ENCODE data around the gene VEGFB.
A peak's percentile ranks its signal among the peaks of the same experiment; 100 is the strongest.

Gene VEGFB

DNA sequence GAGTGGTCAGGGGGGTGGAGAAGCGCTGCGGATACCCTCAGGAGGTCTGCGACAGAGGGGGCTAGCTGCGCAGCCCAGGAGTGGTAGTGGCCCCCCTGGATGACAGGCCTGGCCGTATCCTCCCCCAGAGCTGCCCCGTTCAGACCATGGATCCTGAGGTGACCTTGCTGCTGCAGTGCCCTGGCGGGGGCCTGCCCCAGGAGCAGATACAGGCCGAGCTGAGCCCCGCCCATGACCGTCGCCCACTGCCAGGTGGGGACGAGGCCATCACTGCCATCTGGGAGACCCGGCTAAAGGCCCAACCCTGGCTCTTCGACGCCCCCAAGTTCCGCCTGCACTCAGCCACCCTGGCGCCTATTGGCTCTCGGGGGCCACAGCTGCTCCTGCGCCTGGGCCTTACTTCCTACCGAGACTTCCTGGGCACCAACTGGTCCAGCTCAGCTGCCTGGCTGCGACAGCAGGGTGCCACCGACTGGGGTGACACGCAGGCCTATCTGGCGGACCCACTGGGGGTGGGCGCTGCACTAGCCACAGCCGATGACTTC, 7.8 kb upstream of the VEGFB start:
- Histone ChIP-seq H3K27me3 (ENCODE audit: control insufficient read depth, insufficient read depth, low read length) (no peaks in the 10 kb centered on the region), H3K9ac (ENCODE audit: low read depth, low read length) (peak overlapping the region; percentile 91), H3K4me1 (ENCODE audit: control insufficient read depth, insufficient read depth, low read length) (peaks cover 45% of the 10 kb centered on the region), H3K4me2 (ENCODE audit: low read length) (peak overlapping the region; percentile 97), H3K36me3 (ENCODE audit: insufficient read depth, low read length) (peaks cover 15% of the 10 kb centered on the region), H3K9me3 (replicated peaks; ENCODE audit: low read length) (no peaks in the 10 kb centered on the region), H3K4me3 (ENCODE audit: low read length) (peak overlapping the region; percentile 91)

GRCh38 chr11:64227405-64227956, 6.9 kb upstream of the VEGFB start:
- peaks cover 45% of the 10 kb centered on the region for H3K4me1 ChIP-seq (ENCODE audit: control insufficient read depth, insufficient read depth, low read length)
- no peaks in the 10 kb centered on the region for H3K27me3 ChIP-seq (ENCODE audit: control insufficient read depth, insufficient read depth, low read length)
- peaks cover 15% of the 10 kb centered on the region for H3K36me3 ChIP-seq (ENCODE audit: insufficient read depth, low read length)
- peak overlapping the region; percentile 97 for H3K4me2 ChIP-seq (ENCODE audit: low read length)
- peak overlapping the region; percentile 91 for H3K9ac ChIP-seq (ENCODE audit: low read depth, low read length)
- H3K4me3 ChIP-seq (ENCODE audit: low read length), result peak overlapping the region; percentile 91
- no peaks in the 10 kb centered on the region for H3K9me3 ChIP-seq (replicated peaks; ENCODE audit: low read length)

- Histone ChIP-seq H3K27me3 (ENCODE audit: control insufficient read depth, insufficient read depth, low read length) (no peaks in the 10 kb centered on the region), H3K9me3 (replicated peaks; ENCODE audit: low read length) (no peaks in the 10 kb centered on the region), H3K4me3 (ENCODE audit: low read length) (peak overlapping the region; percentile 83), H3K36me3 (ENCODE audit: insufficient read depth, low read length) (peaks cover 4% of the 10 kb centered on the region), H3K9ac (ENCODE audit: low read depth, low read length) (no peak overlapping the region), H3K4me1 (ENCODE audit: control insufficient read depth, insufficient read depth, low read length) (peaks cover 49% of the 10 kb centered on the region), H3K4me2 (ENCODE audit: low read length) (peak overlapping the region; percentile 96)
Observed at GRCh38 chr11:64229090-64229743, 5.2 kb upstream of the VEGFB start.

- H3K4me1 ChIP-seq (ENCODE audit: control insufficient read depth, insufficient read depth, low read length), result peaks cover 46% of the 10 kb centered on the region
- H3K9ac ChIP-seq (ENCODE audit: low read depth, low read length), result peak overlapping the region; percentile 87
- H3K4me3 ChIP-seq (ENCODE audit: low read length), result peak overlapping the region; percentile 83
- H3K4me2 ChIP-seq (ENCODE audit: low read length), result peak overlapping the region; percentile 96
- no peaks in the 10 kb centered on the region for H3K27me3 ChIP-seq (ENCODE audit: control insufficient read depth, insufficient read depth, low read length)
- H3K9me3 ChIP-seq (replicated peaks; ENCODE audit: low read length), result no peaks in the 10 kb centered on the region
- peaks cover 4% of the 10 kb centered on the region for H3K36me3 ChIP-seq (ENCODE audit: insufficient read depth, low read length)
Observed at GRCh38 chr11:64229744-64230170, 4.6 kb upstream of the VEGFB start.

DNA sequence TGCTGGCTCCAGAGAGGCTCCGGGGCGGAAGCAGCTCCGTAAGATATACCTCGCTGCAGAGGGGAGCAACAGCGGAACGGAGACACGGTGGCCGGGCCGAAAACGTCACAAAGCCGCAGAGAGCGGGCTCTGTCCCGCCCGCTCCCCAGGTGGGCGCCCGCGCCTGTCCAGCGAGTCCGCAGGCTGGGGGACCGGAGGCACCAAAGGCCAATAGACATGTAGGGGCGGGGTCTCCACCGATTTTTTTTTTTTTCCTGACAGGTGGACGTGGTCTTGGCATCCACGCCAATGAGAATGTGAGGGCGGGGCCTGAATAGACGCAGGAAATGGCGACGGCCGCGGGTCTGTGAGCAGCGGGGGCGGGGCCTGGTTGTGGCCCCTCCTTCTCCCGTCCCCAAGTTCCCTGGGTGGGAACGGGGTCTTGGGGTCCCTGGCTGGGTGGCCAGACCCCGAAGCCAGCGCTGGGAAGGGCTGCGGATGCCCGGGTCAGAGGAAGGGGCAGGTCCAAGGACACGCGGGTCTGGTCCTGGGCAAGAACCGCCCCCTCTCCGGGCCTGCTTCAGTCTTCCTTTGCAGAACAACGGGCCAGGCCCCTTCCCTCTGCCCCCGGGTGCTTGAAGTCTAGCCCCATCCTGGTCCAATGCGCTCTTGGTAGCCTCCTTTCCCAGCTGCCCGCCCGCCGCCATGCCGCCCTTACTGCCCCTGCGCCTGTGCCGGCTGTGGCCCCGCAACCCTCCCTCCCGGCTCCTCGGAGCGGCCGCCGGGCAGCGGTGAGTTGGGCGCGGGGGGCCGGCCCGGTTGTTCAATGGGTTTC, 4.0 kb upstream of the VEGFB start, which contains the start of gene DNAJC4:
TSS of gene DNAJC4 (plus strand) at position 378 of the 814 bp plus-strand sequence. CDS start at position 685, 307 bp downstream.
- peak within 1 kb of the TSS; percentile 87 for H3K9ac ChIP-seq (ENCODE audit: low read depth, low read length)
- H3K27me3 ChIP-seq (ENCODE audit: control insufficient read depth, insufficient read depth, low read length), result no peaks in the 10 kb centered on the region
- H3K4me3 ChIP-seq (ENCODE audit: low read length), result peak within 1 kb of the TSS; percentile 83
- peaks cover 44% of the 10 kb centered on the region for H3K4me1 ChIP-seq (ENCODE audit: control insufficient read depth, insufficient read depth, low read length)
- H3K4me2 ChIP-seq (ENCODE audit: low read length), result peak within 1 kb of the TSS; percentile 96
- H3K36me3 ChIP-seq (ENCODE audit: insufficient read depth, low read length), result peaks cover 4% of the 10 kb centered on the region
- H3K9me3 ChIP-seq (replicated peaks; ENCODE audit: low read length), result no peaks in the 10 kb centered on the region

- H3K36me3 ChIP-seq (ENCODE audit: insufficient read depth, low read length), result peaks cover 8% of the 10 kb centered on the region
Observed at GRCh38 chr11:64230985-64231365, 3.4 kb upstream of the VEGFB start.

DNA sequence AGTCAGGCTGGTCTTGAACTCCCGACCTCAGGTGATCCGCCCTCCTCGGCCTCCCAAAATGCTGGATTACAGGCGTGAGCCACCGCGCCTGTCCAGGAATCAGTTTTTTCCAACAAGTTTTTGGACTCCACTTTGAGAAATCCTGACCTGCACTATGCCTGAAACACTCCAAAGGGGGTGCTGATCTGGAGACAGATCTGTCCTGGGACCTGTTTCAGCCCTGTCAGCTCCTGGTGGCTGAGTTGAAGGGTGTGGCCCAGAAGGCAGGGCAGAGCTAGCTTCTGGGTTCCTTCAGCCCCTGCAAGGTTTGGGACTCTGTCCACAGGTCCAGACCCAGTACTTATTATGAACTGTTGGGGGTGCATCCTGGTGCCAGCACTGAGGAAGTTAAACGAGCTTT, 2.8 kb upstream of the VEGFB start:
- Histone ChIP-seq H3K4me3 (ENCODE audit: low read length) (no peak overlapping the region), H3K27me3 (ENCODE audit: control insufficient read depth, insufficient read depth, low read length) (no peaks in the 10 kb centered on the region), H3K4me1 (ENCODE audit: control insufficient read depth, insufficient read depth, low read length) (peaks cover 44% of the 10 kb centered on the region), H3K9ac (ENCODE audit: low read depth, low read length) (no peak overlapping the region), H3K4me2 (ENCODE audit: low read length) (no peak overlapping the region), H3K36me3 (ENCODE audit: insufficient read depth, low read length) (peaks cover 10% of the 10 kb centered on the region), H3K9me3 (replicated peaks; ENCODE audit: low read length) (no peaks in the 10 kb centered on the region)

More at GRCh38 chr11:64230985-64231365, 3.4 kb upstream of the VEGFB start:
- no peaks in the 10 kb centered on the region for H3K9me3 ChIP-seq (replicated peaks; ENCODE audit: low read length)
- no peaks in the 10 kb centered on the region for H3K27me3 ChIP-seq (ENCODE audit: control insufficient read depth, insufficient read depth, low read length)
- peak overlapping the region; percentile 83 for H3K4me3 ChIP-seq (ENCODE audit: low read length)
- H3K9ac ChIP-seq (ENCODE audit: low read depth, low read length), result peak overlapping the region; percentile 87
- peak overlapping the region; percentile 96 for H3K4me2 ChIP-seq (ENCODE audit: low read length)
- peaks cover 46% of the 10 kb centered on the region for H3K4me1 ChIP-seq (ENCODE audit: control insufficient read depth, insufficient read depth, low read length)

DNA sequence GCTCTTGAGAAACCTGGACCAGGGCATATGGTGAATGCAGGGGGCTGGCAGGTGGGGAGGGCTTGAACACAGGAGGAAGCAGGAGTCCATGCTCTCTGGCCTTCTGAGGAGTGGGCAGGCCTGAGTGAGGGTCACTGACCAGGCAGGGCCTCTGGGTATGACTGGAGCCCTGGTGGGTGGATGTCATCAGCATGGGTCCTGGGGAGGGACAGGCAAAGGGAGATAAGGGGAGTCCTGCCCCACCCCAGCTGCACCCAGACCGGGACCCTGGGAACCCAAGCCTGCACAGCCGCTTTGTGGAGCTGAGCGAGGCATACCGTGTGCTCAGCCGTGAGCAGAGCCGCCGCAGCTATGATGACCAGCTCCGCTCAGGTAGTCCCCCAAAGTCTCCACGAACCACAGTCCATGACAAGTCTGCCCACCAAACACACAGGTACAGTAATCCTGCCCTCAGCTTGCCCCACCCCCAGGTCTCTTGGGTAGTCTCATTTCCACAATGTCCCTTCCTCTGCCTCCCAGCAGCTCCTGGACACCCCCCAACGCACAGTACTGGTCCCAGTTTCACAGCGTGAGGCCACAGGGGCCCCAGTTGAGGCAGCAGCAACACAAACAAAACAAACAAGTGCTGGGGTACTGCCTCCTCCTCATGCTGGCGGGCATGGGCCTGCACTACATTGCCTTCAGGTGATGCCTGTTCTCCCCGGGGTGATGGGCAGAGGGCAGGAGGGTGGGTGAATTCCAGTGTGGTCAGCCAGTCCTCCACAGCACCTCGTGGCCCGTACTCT, 2.0 kb upstream of the VEGFB start:
- Histone ChIP-seq H3K4me1 (ENCODE audit: control insufficient read depth, insufficient read depth, low read length) (peaks cover 36% of the 10 kb centered on the region), H3K9me3 (replicated peaks; ENCODE audit: low read length) (no peaks in the 10 kb centered on the region), H3K27me3 (ENCODE audit: control insufficient read depth, insufficient read depth, low read length) (no peaks in the 10 kb centered on the region), H3K4me3 (ENCODE audit: low read length) (no peak overlapping the region), H3K4me2 (ENCODE audit: low read length) (peak overlapping the region; percentile 11), H3K9ac (ENCODE audit: low read depth, low read length) (no peak overlapping the region), H3K36me3 (ENCODE audit: insufficient read depth, low read length) (peaks cover 10% of the 10 kb centered on the region)

DNA sequence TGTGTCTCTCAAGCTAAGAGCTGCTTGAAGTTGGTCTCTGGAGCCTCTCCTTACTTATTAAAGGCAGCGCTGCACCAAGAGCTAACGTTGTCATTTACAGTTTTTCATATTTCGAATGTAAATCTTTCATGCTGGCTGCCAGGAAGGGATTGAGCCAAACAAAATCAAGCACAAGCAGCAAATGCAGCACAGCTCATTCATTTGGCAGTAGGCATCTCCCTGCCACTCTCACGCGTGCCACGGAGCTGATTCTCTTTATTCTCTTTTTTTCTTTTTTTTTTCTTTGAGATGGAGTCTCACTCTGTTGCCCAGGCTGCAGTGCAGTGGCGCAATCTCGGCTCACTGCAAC, 1.4 kb upstream of the VEGFB start:
- Histone ChIP-seq H3K36me3 (ENCODE audit: insufficient read depth, low read length) (peaks cover 10% of the 10 kb centered on the region), H3K4me1 (ENCODE audit: control insufficient read depth, insufficient read depth, low read length) (peaks cover 33% of the 10 kb centered on the region), H3K9me3 (replicated peaks; ENCODE audit: low read length) (no peaks in the 10 kb centered on the region), H3K4me2 (ENCODE audit: low read length) (peak overlapping the region; percentile 11), H3K4me3 (ENCODE audit: low read length) (no peak overlapping the region), H3K27me3 (ENCODE audit: control insufficient read depth, insufficient read depth, low read length) (no peaks in the 10 kb centered on the region), H3K9ac (ENCODE audit: low read depth, low read length) (no peak overlapping the region)

DNA sequence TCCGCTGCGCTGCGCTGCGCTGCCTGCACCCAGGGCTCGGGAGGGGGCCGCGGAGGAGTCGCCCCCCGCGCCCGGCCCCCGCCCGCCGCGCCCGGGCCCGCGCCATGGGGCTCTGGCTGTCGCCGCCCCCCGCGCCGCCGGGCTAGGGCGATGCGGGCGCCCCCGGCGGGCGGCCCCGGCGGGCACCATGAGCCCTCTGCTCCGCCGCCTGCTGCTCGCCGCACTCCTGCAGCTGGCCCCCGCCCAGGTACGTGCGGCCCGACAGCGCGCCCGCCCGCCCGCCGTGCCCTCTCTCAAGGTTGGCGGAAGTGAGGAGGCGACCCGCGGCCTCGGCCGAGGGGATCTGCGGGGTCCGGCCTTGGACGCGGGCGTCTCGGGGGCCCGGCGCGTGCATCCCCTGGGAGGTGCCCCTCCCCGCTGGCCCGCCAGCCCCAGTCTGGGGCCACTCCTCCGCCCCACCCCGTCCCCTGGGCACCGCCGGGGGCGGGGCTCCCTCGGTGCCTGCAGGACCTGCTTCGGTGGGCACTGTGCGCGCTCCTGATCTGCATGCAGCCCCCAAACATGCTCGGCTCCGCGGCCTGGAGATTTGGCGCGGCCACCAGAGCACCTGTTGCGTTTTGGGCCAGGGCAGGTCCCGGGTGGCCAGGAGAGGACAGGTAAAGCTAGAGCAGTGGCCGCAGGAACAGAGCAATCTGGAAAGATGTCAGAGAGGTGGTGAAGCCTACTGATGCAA, 429 bp downstream of the VEGFB start:
- Histone ChIP-seq H3K27me3 (ENCODE audit: control insufficient read depth, insufficient read depth, low read length) (no peaks in the 10 kb centered on the region), H3K9me3 (replicated peaks; ENCODE audit: low read length) (no peaks in the 10 kb centered on the region), H3K4me1 (ENCODE audit: control insufficient read depth, insufficient read depth, low read length) (peaks cover 26% of the 10 kb centered on the region), H3K4me2 (ENCODE audit: low read length) (peak overlapping the region; percentile 95), H3K9ac (ENCODE audit: low read depth, low read length) (peak overlapping the region; percentile 62), H3K36me3 (ENCODE audit: insufficient read depth, low read length) (peaks cover 13% of the 10 kb centered on the region), H3K4me3 (ENCODE audit: low read length) (peak overlapping the region; percentile 85)
